ENCODE results near the gene BTBD3. TPM values are rescaled to one million over a fixed set of nuclear protein-coding genes. Genes with fewer than 3 reads are reported as not detected.
A peak's percentile ranks its signal among the peaks of the same experiment; 100 is the strongest.

The BTBD3 gene
- total and polyA plus RNA-seq, 2 donors (not counting 1 experiment from before 2014, with no cell fraction given), result 1.5 to 2.1 TPM

- peak overlapping the region; percentile 33 to 85 (median 60) for H3K4me3 ChIP-seq (ENCODE audit: control extremely low read depth in 1 of 5, extremely low read depth in 1 of 5, insufficient read depth in 1 of 5, low read depth in 2 of 5, low read length in 4 of 5)
- peaks cover 18% of the 10 kb centered on the region for H3K4me1 Mint-ChIP-seq
- peak overlapping the region; percentile 68 for H3K9ac ChIP-seq (ENCODE audit: low read length)
- peaks cover 0 to 3% (median 0%) of the 10 kb centered on the region in 4 experiments for H3K27me3 ChIP-seq (replicated peaks in 1 of 4; ENCODE audit: control extremely low read depth in 1 of 4, control insufficient read depth in 3 of 4, insufficient read depth in 4 of 4, low read length in 3 of 4)
- peak overlapping the region; percentile 68 for H2AFZ ChIP-seq (ENCODE audit: insufficient read depth, low read depth, low read length, poor library complexity, severe bottlenecking)
- H3K27ac Mint-ChIP-seq, result no peak overlapping the region
- peaks cover 5 to 18% of the 10 kb centered on the region in 2 donors for H3K4me1 ChIP-seq (ENCODE audit: control insufficient read depth in 2 of 2, insufficient read depth in 2 of 2, low read length in 2 of 2)
- WGBS (ENCODE audit: insufficient coverage), result 2% methylated on average over 68 of the region's 72 CpGs
- H3K36me3 ChIP-seq (replicated peaks in 1 of 2; ENCODE audit: control extremely low read depth in 1 of 2, control insufficient read depth in 1 of 2, extremely low read depth in 1 of 2, insufficient read depth in 2 of 2, low read length in 1 of 2), result no peaks in the 10 kb centered on the region
- peak overlapping the region; percentile 79 for H3K4me2 ChIP-seq (replicated peaks; ENCODE audit: low read depth, low read length, poor library complexity, severe bottlenecking)
- H3K9me3 ChIP-seq (ENCODE audit: control extremely low read depth in 1 of 3, control insufficient read depth in 2 of 3, insufficient read depth in 1 of 3, low read length in 2 of 3), result no peaks in the 10 kb centered on the region
- H4K20me1 ChIP-seq (ENCODE audit: control insufficient read depth, insufficient read depth, low read length, poor library complexity, severe bottlenecking), result no peaks in the 10 kb centered on the region
- DNase-seq, result peak; percentile 40
- CTCF ChIA-PET, result no interaction called here
- peak overlapping the region in 1 of 2 donors; percentile 0 for H3K27ac ChIP-seq (ENCODE audit: low read length in 2 of 2)
- intact Hi-C loops (cut with micrococcal nuclease), result no loop called here
- no peaks in the 10 kb centered on the region for H3K9me3 Mint-ChIP-seq (ENCODE audit: insufficient read depth)
- POLR2A ChIA-PET, result no interaction called here
- H3K79me2 ChIP-seq (ENCODE audit: control insufficient read depth, insufficient read depth, low read length), result peaks cover 5% of the 10 kb centered on the region
- H3K4me3 Mint-ChIP-seq, result peak overlapping the region; percentile 82
- ATAC-seq (ENCODE audit: low read depth), result peak; percentile 44
- TF ChIP-seq EZH2 (IDR thresholded peaks at IDR 0.05; ENCODE audit: borderline replicate concordance, insufficient read depth, low read depth, low read length, poor library complexity, severe bottlenecking) (no peak), CTCF (IDR thresholded peaks at IDR 0.05) (no peak)
- peaks cover 19% of the 10 kb centered on the region for H3K27me3 Mint-ChIP-seq
Measured at GRCh38 chr20:11891077-11891775, 26.5 kb upstream of the BTBD3 start.

- DNase-seq (peak; percentile 61), ATAC-seq (ENCODE audit: low read depth) (no peak)
- peaks cover 18% of the 10 kb centered on the region for H3K4me1 Mint-ChIP-seq
Measured at GRCh38 chr20:11891776-11892545, 25.7 kb upstream of the BTBD3 start.

More at GRCh38 chr20:11891776-11892545, 25.7 kb upstream of the BTBD3 start:
- Histone ChIP-seq H4K20me1 (ENCODE audit: control insufficient read depth, insufficient read depth, low read length, poor library complexity, severe bottlenecking) (no peaks in the 10 kb centered on the region), H3K9ac (ENCODE audit: low read length) (peak overlapping the region; percentile 68), H3K36me3 (replicated peaks in 1 of 2; ENCODE audit: control extremely low read depth in 1 of 2, control insufficient read depth in 1 of 2, extremely low read depth in 1 of 2, insufficient read depth in 2 of 2, low read length in 1 of 2) (no peaks in the 10 kb centered on the region), H3K27ac (ENCODE audit: low read length in 2 of 2) (peak overlapping the region in 1 of 2 donors; percentile 0), H3K4me1 (ENCODE audit: control insufficient read depth in 2 of 2, insufficient read depth in 2 of 2, low read length in 2 of 2) (peaks cover 5 to 18% of the 10 kb centered on the region in 2 donors), H3K4me3 (ENCODE audit: control extremely low read depth in 1 of 5, extremely low read depth in 1 of 5, insufficient read depth in 1 of 5, low read depth in 2 of 5, low read length in 4 of 5) (peak overlapping the region; percentile 33 to 85 (median 60)), H3K4me2 (replicated peaks; ENCODE audit: low read depth, low read length, poor library complexity, severe bottlenecking) (peak overlapping the region; percentile 79), H3K79me2 (ENCODE audit: control insufficient read depth, insufficient read depth, low read length) (peaks cover 5% of the 10 kb centered on the region), H3K27me3 (replicated peaks in 1 of 4; ENCODE audit: control extremely low read depth in 1 of 4, control insufficient read depth in 3 of 4, insufficient read depth in 4 of 4, low read length in 3 of 4) (peaks cover 0 to 3% (median 0%) of the 10 kb centered on the region in 4 experiments), H3K9me3 (ENCODE audit: control extremely low read depth in 1 of 3, control insufficient read depth in 2 of 3, insufficient read depth in 1 of 3, low read length in 2 of 3) (no peaks in the 10 kb centered on the region), H2AFZ (ENCODE audit: insufficient read depth, low read depth, low read length, poor library complexity, severe bottlenecking) (peak overlapping the region; percentile 68)
- ChIA-PET POLR2A (no interaction called here), CTCF (no interaction called here)
- peaks cover 19% of the 10 kb centered on the region for H3K27me3 Mint-ChIP-seq
- TF ChIP-seq EZH2 (IDR thresholded peaks at IDR 0.05; ENCODE audit: borderline replicate concordance, insufficient read depth, low read depth, low read length, poor library complexity, severe bottlenecking) (no peak), CTCF (IDR thresholded peaks at IDR 0.05) (no peak)
- peak overlapping the region; percentile 82 for H3K4me3 Mint-ChIP-seq
- H3K27ac Mint-ChIP-seq, result no peak overlapping the region
- 0% methylated on average over 3 of the region's 17 CpGs for WGBS (ENCODE audit: insufficient coverage)
- H3K9me3 Mint-ChIP-seq (ENCODE audit: insufficient read depth), result no peaks in the 10 kb centered on the region
- intact Hi-C loops (cut with micrococcal nuclease), result no loop called here
